ENCODE results near the gene UNC5A.

Gene UNC5A

GRCh38 chr5:176902911-176903664 lies 92.7 kb downstream of the UNC5A start:
- no peaks in the 10 kb centered on the region for H3K9me3 ChIP-seq (ENCODE audit: insufficient read depth, low read depth, low read length)
- no peak overlapping the region for H2BK120ac ChIP-seq (ENCODE audit: insufficient read depth, low read length, poor library complexity)
- H2AFZ ChIP-seq (ENCODE audit: insufficient read depth, low read length, poor library complexity): no peak overlapping the region
- no peak overlapping the region for H3K9ac ChIP-seq (ENCODE audit: low read length)
- no peak for DNase-seq
- no peak overlapping the region for H2BK12ac ChIP-seq (ENCODE audit: low read length)
- H3K4me2 ChIP-seq (ENCODE audit: low read length): no peak overlapping the region
- no peak overlapping the region for H4K91ac ChIP-seq (ENCODE audit: low read depth, low read length)
- peaks cover 5 to 28% of the 10 kb centered on the region in 2 experiments for H3K36me3 ChIP-seq (ENCODE audit: control insufficient read depth in 1 of 2, insufficient read depth in 2 of 2, low read length in 2 of 2)
- no peaks in the 10 kb centered on the region for H3K27me3 ChIP-seq (ENCODE audit: insufficient read depth, low read length)
- no CpG with 5 or more reads among the region's 5 CpGs for WGBS (ENCODE audit: extremely low coverage, insufficient coverage, insufficient read length)
- H3K18ac ChIP-seq (ENCODE audit: low read length): no peak overlapping the region
- no peak overlapping the region for H3K4me3 ChIP-seq (ENCODE audit: low read depth, low read length)
- no peaks in the 10 kb centered on the region for H3K79me2 ChIP-seq (ENCODE audit: control insufficient read depth, insufficient read depth, low read length, poor library complexity)
- H3K23ac ChIP-seq (ENCODE audit: low read length): no peak overlapping the region
- no peak overlapping the region for H3K27ac ChIP-seq (ENCODE audit: low read depth, low read length)
- no peak overlapping the region for H3K4ac ChIP-seq (ENCODE audit: low read depth, low read length)
- H3K14ac ChIP-seq (ENCODE audit: low read length): no peak overlapping the region
- H2BK5ac ChIP-seq (ENCODE audit: low read depth, low read length, poor library complexity): no peak overlapping the region
- no peak overlapping the region for H4K8ac ChIP-seq (ENCODE audit: low read depth, low read length)
- no peaks in the 10 kb centered on the region for H3K4me1 ChIP-seq (ENCODE audit: control insufficient read depth in 1 of 2, insufficient read depth in 2 of 2, low read length in 2 of 2)
- no peak overlapping the region for H2AK5ac ChIP-seq (ENCODE audit: low read length)
- H4K12ac ChIP-seq (ENCODE audit: low read depth, low read length): no peak overlapping the region
- H3K79me1 ChIP-seq (ENCODE audit: low read length): no peaks in the 10 kb centered on the region

- Histone ChIP-seq H2BK12ac (ENCODE audit: low read length) (no peak overlapping the region), H3K79me2 (ENCODE audit: control insufficient read depth, insufficient read depth, low read length, poor library complexity) (no peaks in the 10 kb centered on the region), H3K4ac (ENCODE audit: low read depth, low read length) (no peak overlapping the region), H4K12ac (ENCODE audit: low read depth, low read length) (no peak overlapping the region), H2BK120ac (ENCODE audit: insufficient read depth, low read length, poor library complexity) (no peak overlapping the region), H3K14ac (ENCODE audit: low read length) (no peak overlapping the region), H3K9me3 (ENCODE audit: insufficient read depth, low read depth, low read length) (no peaks in the 10 kb centered on the region), H3K36me3 (ENCODE audit: control insufficient read depth in 1 of 2, insufficient read depth in 2 of 2, low read length in 2 of 2) (peaks cover 7 to 31% of the 10 kb centered on the region in 2 experiments), H2BK5ac (ENCODE audit: low read depth, low read length, poor library complexity) (no peak overlapping the region), H3K9ac (ENCODE audit: low read length) (no peak overlapping the region), H3K4me2 (ENCODE audit: low read length) (no peak overlapping the region), H3K27me3 (ENCODE audit: insufficient read depth, low read length) (no peaks in the 10 kb centered on the region), H3K4me3 (ENCODE audit: low read depth, low read length) (no peak overlapping the region), H4K91ac (ENCODE audit: low read depth, low read length) (no peak overlapping the region), H4K8ac (ENCODE audit: low read depth, low read length) (no peak overlapping the region), H2AFZ (ENCODE audit: insufficient read depth, low read length, poor library complexity) (no peak overlapping the region), H2AK5ac (ENCODE audit: low read length) (no peak overlapping the region), H3K27ac (ENCODE audit: low read depth, low read length) (no peak overlapping the region), H3K4me1 (ENCODE audit: control insufficient read depth in 1 of 2, insufficient read depth in 2 of 2, low read length in 2 of 2) (no peaks in the 10 kb centered on the region), H3K79me1 (ENCODE audit: low read length) (no peaks in the 10 kb centered on the region), H3K23ac (ENCODE audit: low read length) (no peak overlapping the region), H3K18ac (ENCODE audit: low read length) (no peak overlapping the region)
- WGBS (ENCODE audit: extremely low coverage, insufficient coverage, insufficient read length): no CpG with 5 or more reads among the region's 3 CpGs
- no peak for DNase-seq
Measured at GRCh38 chr5:176904276-176904675, 93.9 kb downstream of the UNC5A start.

DNA sequence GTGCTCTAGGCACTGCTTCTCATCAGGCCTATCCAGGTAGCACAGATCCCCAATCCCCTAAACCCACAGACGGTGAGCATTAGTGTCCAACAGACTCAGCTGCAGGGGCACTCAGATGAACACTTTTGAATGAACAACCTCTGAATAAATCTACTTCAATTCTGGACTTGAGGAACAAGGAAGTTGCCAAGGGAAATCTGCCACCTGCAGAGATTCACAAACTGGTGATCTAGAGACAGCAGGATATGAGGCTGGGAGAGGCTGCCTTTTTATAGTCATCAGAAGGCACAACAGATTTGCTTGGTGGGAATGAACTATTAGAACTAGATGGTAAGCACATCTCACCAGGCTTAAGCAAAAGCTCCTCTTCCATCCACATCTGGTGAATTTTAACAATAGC lies 95.8 kb downstream of the UNC5A start:
- no peak overlapping the region for H3K4me3 ChIP-seq (ENCODE audit: low read depth, low read length)

DNA sequence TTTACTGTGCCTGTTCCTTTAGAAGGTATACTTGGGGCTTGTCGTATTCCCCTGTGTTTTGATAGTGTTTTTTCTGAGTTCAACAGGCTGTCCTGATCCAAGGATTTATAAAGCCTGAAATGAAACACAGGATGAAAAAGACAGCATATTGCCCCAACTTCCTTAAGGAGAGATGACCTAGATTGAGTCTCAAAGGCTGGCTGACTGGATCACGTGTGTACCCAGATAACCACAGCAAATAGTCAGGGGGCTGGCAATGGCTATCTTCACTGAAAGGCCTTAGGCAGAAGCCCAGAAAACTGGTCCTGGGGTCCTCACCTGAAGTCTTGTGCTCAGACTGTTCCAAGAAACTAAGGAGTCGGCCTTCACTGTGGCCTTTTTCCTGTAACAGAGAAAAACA lies 96.4 kb downstream of the UNC5A start:
- no peaks in the 10 kb centered on the region for H3K9me3 ChIP-seq (ENCODE audit: insufficient read depth, low read depth, low read length)
- H3K4me3 ChIP-seq (ENCODE audit: low read depth, low read length): no peak overlapping the region
- WGBS (ENCODE audit: extremely low coverage, insufficient coverage, insufficient read length): no CpG with 5 or more reads among the region's 3 CpGs
- H2BK12ac ChIP-seq (ENCODE audit: low read length): no peak overlapping the region
- H3K9ac ChIP-seq (ENCODE audit: low read length): no peak overlapping the region
- H3K18ac ChIP-seq (ENCODE audit: low read length): no peak overlapping the region
- H3K23ac ChIP-seq (ENCODE audit: low read length): no peak overlapping the region
- no peak overlapping the region for H2BK5ac ChIP-seq (ENCODE audit: low read depth, low read length, poor library complexity)
- H3K4me2 ChIP-seq (ENCODE audit: low read length): no peak overlapping the region
- no peaks in the 10 kb centered on the region for H3K79me1 ChIP-seq (ENCODE audit: low read length)
- H4K12ac ChIP-seq (ENCODE audit: low read depth, low read length): no peak overlapping the region
- peaks cover 7 to 31% of the 10 kb centered on the region in 2 experiments for H3K36me3 ChIP-seq (ENCODE audit: control insufficient read depth in 1 of 2, insufficient read depth in 2 of 2, low read length in 2 of 2)
- H2AFZ ChIP-seq (ENCODE audit: insufficient read depth, low read length, poor library complexity): no peak overlapping the region
- H3K4ac ChIP-seq (ENCODE audit: low read depth, low read length): no peak overlapping the region
- no peak overlapping the region for H4K8ac ChIP-seq (ENCODE audit: low read depth, low read length)
- H3K14ac ChIP-seq (ENCODE audit: low read length): no peak overlapping the region
- H2AK5ac ChIP-seq (ENCODE audit: low read length): no peak overlapping the region
- no peak for DNase-seq
- H3K4me1 ChIP-seq (ENCODE audit: control insufficient read depth in 1 of 2, insufficient read depth in 2 of 2, low read length in 2 of 2): no peaks in the 10 kb centered on the region
- H2BK120ac ChIP-seq (ENCODE audit: insufficient read depth, low read length, poor library complexity): no peak overlapping the region
- H3K79me2 ChIP-seq (ENCODE audit: control insufficient read depth, insufficient read depth, low read length, poor library complexity): no peaks in the 10 kb centered on the region
- H4K91ac ChIP-seq (ENCODE audit: low read depth, low read length): no peak overlapping the region
- no peak overlapping the region for H3K27ac ChIP-seq (ENCODE audit: low read depth, low read length)
- H3K27me3 ChIP-seq (ENCODE audit: insufficient read depth, low read length): no peaks in the 10 kb centered on the region

More for the DNA sequence above, 95.8 kb downstream of the UNC5A start:
- H3K18ac ChIP-seq (ENCODE audit: low read length): no peak overlapping the region
- no peak overlapping the region for H2BK5ac ChIP-seq (ENCODE audit: low read depth, low read length, poor library complexity)
- no peak for DNase-seq
- H3K4ac ChIP-seq (ENCODE audit: low read depth, low read length): no peak overlapping the region
- no peak overlapping the region for H4K91ac ChIP-seq (ENCODE audit: low read depth, low read length)
- H3K79me2 ChIP-seq (ENCODE audit: control insufficient read depth, insufficient read depth, low read length, poor library complexity): no peaks in the 10 kb centered on the region
- no peaks in the 10 kb centered on the region for H3K4me1 ChIP-seq (ENCODE audit: control insufficient read depth in 1 of 2, insufficient read depth in 2 of 2, low read length in 2 of 2)
- H4K12ac ChIP-seq (ENCODE audit: low read depth, low read length): no peak overlapping the region
- no peak overlapping the region for H2BK120ac ChIP-seq (ENCODE audit: insufficient read depth, low read length, poor library complexity)
- H3K9me3 ChIP-seq (ENCODE audit: insufficient read depth, low read depth, low read length): no peaks in the 10 kb centered on the region
- H2AK5ac ChIP-seq (ENCODE audit: low read length): no peak overlapping the region
- no peak overlapping the region for H4K8ac ChIP-seq (ENCODE audit: low read depth, low read length)
- no peak overlapping the region for H3K9ac ChIP-seq (ENCODE audit: low read length)
- no CpG with 5 or more reads among the region's 1 CpG for WGBS (ENCODE audit: extremely low coverage, insufficient coverage, insufficient read length)
- no peak overlapping the region for H3K4me2 ChIP-seq (ENCODE audit: low read length)
- no peaks in the 10 kb centered on the region for H3K27me3 ChIP-seq (ENCODE audit: insufficient read depth, low read length)
- H3K23ac ChIP-seq (ENCODE audit: low read length): no peak overlapping the region
- H3K14ac ChIP-seq (ENCODE audit: low read length): no peak overlapping the region
- H3K36me3 ChIP-seq (ENCODE audit: control insufficient read depth in 1 of 2, insufficient read depth in 2 of 2, low read length in 2 of 2): peaks cover 7 to 31% of the 10 kb centered on the region in 2 experiments
- H2AFZ ChIP-seq (ENCODE audit: insufficient read depth, low read length, poor library complexity): no peak overlapping the region
- no peak overlapping the region for H3K27ac ChIP-seq (ENCODE audit: low read depth, low read length)
- no peak overlapping the region for H2BK12ac ChIP-seq (ENCODE audit: low read length)
- H3K79me1 ChIP-seq (ENCODE audit: low read length): no peaks in the 10 kb centered on the region

Measured in trophoblast cell (in vitro differentiated cells and primary cell).